OCI-LY1 (cell line): ENCODE results near the gene PTPN22.

Experiments
- H2AFZ ChIP-seq: fragments of 200-600 bp; sonication (generic), shearing (Covaris generic); 2 replicates; pipeline ENCODE4 v1.6.0; 2014; ENCODE audit warnings: antibody characterized with exemption, mild to moderate bottlenecking, low read length
- H3F3A ChIP-seq: fragments of 200-600 bp; sonication (generic), shearing (Covaris generic); 2 replicates; pipeline ENCODE4 v1.6.0; 2014; ENCODE audit warnings: mild to moderate bottlenecking, antibody characterized with exemption, low read length, moderate library complexity; ENCODE audit not compliant: insufficient read depth
- H3K27ac ChIP-seq: fragments of 200-600 bp; sonication (generic); 2 replicates; pipeline ENCODE4 v1.5.1; 2014; ENCODE audit warnings: low read length, mixed run types, mild to moderate bottlenecking, low read depth; ENCODE audit not compliant: poor library complexity, severe bottlenecking
- H3K27me3 ChIP-seq: fragments of 200-600 bp; sonication (generic); 2 replicates; pipeline ENCODE4 v1.6.0; 2014; ENCODE audit warnings: antibody characterized with exemption, mild to moderate bottlenecking, low read length, moderate library complexity; ENCODE audit not compliant: insufficient read depth
- H3K36me3 ChIP-seq: fragments of 200-600 bp; sonication (generic); 2 replicates; pipeline ENCODE4 v1.6.1; 2014; ENCODE audit warnings: mild to moderate bottlenecking, antibody characterized with exemption, low read length, moderate library complexity, mixed read lengths; ENCODE audit not compliant: insufficient read depth
- H3K4me1 ChIP-seq: fragments of 200-600 bp; sonication (generic); 2 replicates; pipeline ENCODE4 v1.5.1; 2014; ENCODE audit warnings: mild to moderate bottlenecking, low read length, moderate library complexity; ENCODE audit not compliant: insufficient read depth, severe bottlenecking
- H3K4me2 ChIP-seq: fragments of 200-600 bp; sonication (generic), shearing (Covaris generic); 2 replicates; pipeline ENCODE4 v1.6.1; 2014; ENCODE audit warnings: low read length
- H3K4me3 ChIP-seq: fragments of 200-600 bp; sonication (generic); 2 replicates; pipeline ENCODE4 v1.5.1; 2014; ENCODE audit warnings: low read length, low read depth, mild to moderate bottlenecking, mixed read lengths; ENCODE audit not compliant: poor library complexity, severe bottlenecking
- H3K79me2 ChIP-seq: fragments of 200-600 bp; shearing (Covaris generic); 2 replicates; pipeline ENCODE4 v1.6.1; 2016; ENCODE audit warnings: mixed run types, low read length, mixed read lengths; ENCODE audit not compliant: insufficient read depth
- H3K9ac ChIP-seq: fragments of 200-600 bp; sonication (generic), shearing (Covaris generic); 2 replicates; pipeline ENCODE4 v1.6.1; 2014; ENCODE audit warnings: mild to moderate bottlenecking, low read length, mixed read lengths
- H3K9me2 ChIP-seq: fragments of 200-600 bp; sonication (generic), shearing (Covaris generic); 2 replicates; pipeline ENCODE4 v1.6.1; 2014; ENCODE audit warnings: low read depth, mild to moderate bottlenecking, low read length, mixed read lengths
- H3K9me3 ChIP-seq: fragments of 200-600 bp; shearing (Covaris generic); 2 replicates; pipeline ENCODE4 v1.6.1; 2014; ENCODE audit warnings: low read length, mixed read lengths
- H4K20me1 ChIP-seq: fragments of 200-600 bp; sonication (generic), shearing (Covaris generic); 2 replicates; pipeline ENCODE4 v1.6.0; 2016; ENCODE audit warnings: mild to moderate bottlenecking, low read length; ENCODE audit not compliant: insufficient read depth
- EZH2 ChIP-seq: fragments of 200-600 bp; sonication (generic), shearing (Covaris generic); IDR thresholded peaks from 2 replicates; pipeline ENCODE4 v1.8.0; 2017; ENCODE audit warnings: borderline replicate concordance, mixed run types, mild to moderate bottlenecking, antibody characterized with exemption, low read length, moderate library complexity, mixed read lengths
- TF ChIP-seq, protein P1 (sequence below): fragments of 200-600 bp; sonication (generic), shearing (Covaris generic); IDR thresholded peaks from 2 replicates; pipeline ENCODE4 v1.5.1; 2017; ENCODE audit warnings: mild to moderate bottlenecking, antibody characterized with exemption, low read length, moderate library complexity, mixed read lengths

The PTPN22 gene

DNA sequence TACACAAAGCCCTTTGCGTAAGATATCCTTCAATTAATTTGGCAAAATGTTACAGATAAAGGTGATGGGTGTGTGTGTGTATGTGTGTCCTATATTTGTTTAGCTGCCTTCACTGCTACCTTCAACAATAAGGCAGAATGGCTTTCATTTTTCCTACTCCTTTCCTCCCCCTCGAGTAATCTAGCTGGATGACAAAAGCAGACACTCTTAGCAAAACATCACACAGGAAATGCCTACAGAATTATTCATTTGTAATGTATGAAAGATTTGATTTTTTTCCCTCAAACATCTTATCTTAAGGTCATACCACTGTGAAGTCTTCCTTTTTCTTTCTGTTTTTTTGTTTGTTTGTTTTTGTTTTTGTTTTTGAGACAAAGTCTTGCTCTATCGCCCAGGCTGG lies 10.6 kb downstream of the PTPN22 start:
- H3K79me2 ChIP-seq, result peaks cover 22% of the 10 kb centered on the region; the same call in 1 of the 2 replicates
- no peak overlapping the region for H2AFZ ChIP-seq
- no peaks in the 10 kb centered on the region for H4K20me1 ChIP-seq
- H3K9me2 ChIP-seq, result no peaks in the 10 kb centered on the region
- TF ChIP-seq, protein P1, sequence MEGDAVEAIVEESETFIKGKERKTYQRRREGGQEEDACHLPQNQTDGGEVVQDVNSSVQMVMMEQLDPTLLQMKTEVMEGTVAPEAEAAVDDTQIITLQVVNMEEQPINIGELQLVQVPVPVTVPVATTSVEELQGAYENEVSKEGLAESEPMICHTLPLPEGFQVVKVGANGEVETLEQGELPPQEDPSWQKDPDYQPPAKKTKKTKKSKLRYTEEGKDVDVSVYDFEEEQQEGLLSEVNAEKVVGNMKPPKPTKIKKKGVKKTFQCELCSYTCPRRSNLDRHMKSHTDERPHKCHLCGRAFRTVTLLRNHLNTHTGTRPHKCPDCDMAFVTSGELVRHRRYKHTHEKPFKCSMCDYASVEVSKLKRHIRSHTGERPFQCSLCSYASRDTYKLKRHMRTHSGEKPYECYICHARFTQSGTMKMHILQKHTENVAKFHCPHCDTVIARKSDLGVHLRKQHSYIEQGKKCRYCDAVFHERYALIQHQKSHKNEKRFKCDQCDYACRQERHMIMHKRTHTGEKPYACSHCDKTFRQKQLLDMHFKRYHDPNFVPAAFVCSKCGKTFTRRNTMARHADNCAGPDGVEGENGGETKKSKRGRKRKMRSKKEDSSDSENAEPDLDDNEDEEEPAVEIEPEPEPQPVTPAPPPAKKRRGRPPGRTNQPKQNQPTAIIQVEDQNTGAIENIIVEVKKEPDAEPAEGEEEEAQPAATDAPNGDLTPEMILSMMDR, result no peak
- TF ChIP-seq EZH2, result no peak
- peak overlapping the region; percentile 55 for H3K4me2 ChIP-seq
- H3K4me3 ChIP-seq, result no peak overlapping the region
- H3F3A ChIP-seq, result no peaks in the 10 kb centered on the region
- peaks cover 51% of the 10 kb centered on the region for H3K4me1 ChIP-seq
- H3K9ac ChIP-seq, result peak overlapping the region; percentile 29; the same call in 1 of the 2 replicates
- H3K27me3 ChIP-seq, result no peaks in the 10 kb centered on the region
- no peaks in the 10 kb centered on the region for H3K9me3 ChIP-seq
- H3K27ac ChIP-seq, result peak overlapping the region; percentile 72
- H3K36me3 ChIP-seq, result peaks cover 48% of the 10 kb centered on the region

DNA sequence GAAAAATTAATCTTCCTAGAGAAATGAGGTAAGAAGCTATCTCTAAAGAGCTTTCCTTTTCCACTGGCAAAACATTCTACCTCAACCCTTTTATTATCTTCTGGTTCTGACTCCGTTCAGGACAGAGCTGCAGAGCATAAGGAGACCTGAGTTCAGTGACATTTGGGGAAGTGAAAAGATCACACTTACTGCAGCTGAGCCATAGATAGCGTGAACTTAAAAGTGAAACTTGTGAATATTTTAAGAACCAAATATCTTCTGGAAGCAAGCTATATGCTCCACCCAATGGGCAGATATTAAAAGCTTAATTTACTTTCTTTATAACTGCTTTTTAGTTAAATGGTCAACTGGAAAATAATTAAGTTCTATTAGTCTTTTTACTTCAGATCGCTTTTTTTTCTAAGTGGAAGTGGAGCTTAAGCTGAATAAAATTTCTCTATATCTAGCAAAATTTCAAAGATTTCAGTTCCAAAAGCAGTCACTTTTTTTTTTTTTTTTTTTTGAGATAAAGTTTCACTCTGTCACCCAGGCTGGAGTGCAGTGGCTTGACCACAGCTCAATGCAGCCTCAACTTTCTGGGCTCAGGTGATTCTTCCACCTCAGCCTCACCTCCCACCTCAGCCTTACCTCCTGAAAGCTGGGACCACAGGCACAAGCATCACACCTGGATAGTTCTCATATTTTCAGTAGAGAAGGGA lies 11.9 kb downstream of the PTPN22 start:
- Histone ChIP-seq H4K20me1 (no peaks in the 10 kb centered on the region), H3K9me2 (no peaks in the 10 kb centered on the region), H3F3A (no peaks in the 10 kb centered on the region), H3K4me3 (peak overlapping the region; percentile 28), H3K4me2 (peak overlapping the region; percentile 55), H3K27ac (peak overlapping the region; percentile 72), H3K9me3 (no peaks in the 10 kb centered on the region), H2AFZ (no peak overlapping the region), H3K27me3 (no peaks in the 10 kb centered on the region), H3K9ac (peak overlapping the region; percentile 11; the same call in 1 of the 2 replicates), H3K4me1 (peaks cover 51% of the 10 kb centered on the region), H3K79me2 (peaks cover 12% of the 10 kb centered on the region; the same call in 1 of the 2 replicates), H3K36me3 (peaks cover 56% of the 10 kb centered on the region)
- no peak for TF ChIP-seq EZH2
- TF ChIP-seq, protein P1, result no peak

DNA sequence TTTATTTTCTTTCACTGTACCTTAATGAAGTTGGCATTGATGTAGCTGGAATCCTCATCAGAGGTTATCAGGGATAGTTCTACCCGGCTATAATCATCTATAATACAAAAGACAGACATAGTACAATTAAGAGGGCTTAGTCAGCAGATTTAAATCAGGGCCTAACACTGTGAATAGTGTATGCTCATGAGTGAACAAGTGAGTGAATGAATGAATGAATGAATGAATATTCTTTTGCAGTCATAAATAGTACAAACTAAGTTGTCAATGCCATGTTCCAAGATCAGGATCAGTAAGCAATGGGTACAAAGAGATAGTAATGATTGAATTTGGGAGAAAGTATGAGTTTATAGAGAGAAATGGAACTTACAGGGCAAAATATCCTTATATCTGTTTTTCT lies 12.5 kb downstream of the PTPN22 start:
- Histone ChIP-seq H3K27ac (peak overlapping the region; percentile 72), H3K4me1 (peaks cover 51% of the 10 kb centered on the region), H3F3A (no peaks in the 10 kb centered on the region), H3K4me2 (peak overlapping the region; percentile 55), H3K4me3 (no peak overlapping the region), H3K9me2 (no peaks in the 10 kb centered on the region), H3K79me2 (peaks cover 12% of the 10 kb centered on the region; the same call in 1 of the 2 replicates), H4K20me1 (no peaks in the 10 kb centered on the region), H3K27me3 (no peaks in the 10 kb centered on the region), H2AFZ (no peak overlapping the region), H3K36me3 (peaks cover 61% of the 10 kb centered on the region), H3K9ac (no peak overlapping the region; the same call in 1 of the 2 replicates), H3K9me3 (no peaks in the 10 kb centered on the region)
- TF ChIP-seq, protein P1, result no peak
